HG03159 (cell line): ENCODE measurements around the gene ROBO2.

Source experiments
- ATAC-seq: cut with Tn5 transposase; IDR thresholded peaks from one replicate; pipeline ENCODE4 v1.9.1; 2021; ENCODE audit warnings: mild to moderate bottlenecking, moderate library complexity; ENCODE audit not compliant: unreplicated experiment

ROBO2 gene

DNA sequence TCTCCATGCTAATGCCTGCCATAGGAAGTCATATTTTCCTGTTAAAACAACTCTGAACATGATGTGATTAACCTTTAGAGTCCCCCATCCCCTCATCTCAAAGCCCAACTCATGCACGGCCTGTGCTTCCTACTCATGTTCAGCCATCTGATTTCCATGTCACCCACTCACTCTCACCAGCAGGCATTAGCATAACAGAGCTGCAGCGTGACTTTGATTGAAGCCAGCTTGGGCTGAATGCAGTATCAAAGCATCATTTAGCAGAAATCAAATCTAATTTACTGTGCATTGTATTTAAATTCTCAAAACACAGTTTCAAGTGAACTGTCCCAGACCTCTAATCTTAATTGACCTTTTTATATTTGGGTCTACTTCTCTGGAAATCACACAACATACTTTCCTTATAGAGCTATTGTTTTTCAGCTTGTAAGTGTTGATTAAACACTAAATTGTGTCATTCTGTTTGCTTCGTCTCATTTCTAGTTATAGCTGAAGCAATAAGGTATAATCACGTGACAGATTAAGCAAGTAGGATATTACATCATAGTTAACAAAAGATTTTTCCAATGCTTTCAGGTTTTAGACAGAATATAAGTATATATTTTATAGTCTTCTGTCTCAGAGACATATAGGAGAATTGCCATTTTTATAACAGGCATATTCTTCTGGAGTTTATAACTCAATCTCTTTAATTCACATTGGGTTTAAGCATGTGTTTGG lies 501.5 kb downstream of the ROBO2 start:
- no peak for ATAC-seq

GRCh38 chr3:77546246-77546645 lies 506.3 kb downstream of the ROBO2 start:
- no peak for ATAC-seq

- ATAC-seq = no peak
Measured at GRCh38 chr3:77549034-77549433, 509.1 kb downstream of the ROBO2 start.

GRCh38 chr3:77553240-77553639 lies 513.3 kb downstream of the ROBO2 start:
- ATAC-seq = no peak

- no peak for ATAC-seq
Measured at GRCh38 chr3:77562089-77562488, 522.2 kb downstream of the ROBO2 start.

- ATAC-seq = no peak
Measured at GRCh38 chr3:77563012-77563411, 523.1 kb downstream of the ROBO2 start.

DNA sequence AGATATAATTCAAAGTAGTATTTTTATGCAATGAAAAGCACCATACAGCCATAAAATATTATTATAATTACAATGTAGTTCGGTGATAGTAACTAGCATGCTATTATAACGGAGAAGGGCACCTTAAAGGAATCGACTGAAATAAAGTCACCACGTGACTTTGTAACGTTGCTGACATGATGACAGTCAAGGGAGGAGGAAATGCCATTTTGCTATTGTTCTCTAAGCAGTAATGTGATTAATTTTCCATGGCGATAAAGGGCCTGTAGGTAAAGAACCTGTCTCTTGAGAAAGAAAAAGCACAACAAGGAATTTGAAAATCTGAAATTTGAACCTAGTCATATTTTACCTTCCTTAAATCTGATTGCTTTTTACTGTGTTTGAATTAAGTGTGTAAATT lies 526.2 kb downstream of the ROBO2 start:
- no peak for ATAC-seq

DNA sequence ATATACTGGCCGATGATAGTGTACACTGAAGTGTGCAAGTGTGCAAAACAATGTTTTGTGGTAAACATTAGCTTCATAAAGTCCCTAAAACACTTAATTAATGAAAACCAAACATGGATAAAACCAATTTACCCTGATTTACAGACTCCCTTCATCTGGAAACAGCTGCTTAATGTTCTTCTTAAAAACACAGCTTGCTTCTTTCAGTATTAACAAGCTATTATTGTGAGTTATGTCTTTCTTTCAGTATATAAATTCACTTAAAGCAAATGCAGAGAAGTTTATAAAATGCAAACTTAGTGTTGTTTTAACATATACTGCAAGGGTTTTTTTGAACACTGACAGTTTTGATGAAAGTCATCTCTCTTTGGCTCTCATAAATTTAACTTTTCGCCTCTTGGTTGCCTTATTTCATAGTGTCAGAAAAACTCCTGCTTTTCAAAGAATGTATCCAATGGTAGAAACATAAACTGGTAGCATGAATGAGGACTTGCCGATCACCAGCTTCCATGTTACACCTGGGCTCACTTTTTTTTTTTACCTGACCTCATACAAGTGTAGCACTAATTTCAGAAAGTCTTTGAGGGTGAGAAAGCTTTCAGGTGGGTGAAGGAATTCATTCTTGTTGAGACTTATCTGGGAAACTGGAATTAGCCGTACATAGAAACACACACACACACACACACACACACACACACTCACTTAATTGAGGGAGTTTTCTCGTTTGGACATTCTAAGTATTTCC lies 532.2 kb downstream of the ROBO2 start:
- no peak for ATAC-seq

GRCh38 chr3:77577264-77577663 lies 537.4 kb downstream of the ROBO2 start:
- no peak for ATAC-seq

DNA sequence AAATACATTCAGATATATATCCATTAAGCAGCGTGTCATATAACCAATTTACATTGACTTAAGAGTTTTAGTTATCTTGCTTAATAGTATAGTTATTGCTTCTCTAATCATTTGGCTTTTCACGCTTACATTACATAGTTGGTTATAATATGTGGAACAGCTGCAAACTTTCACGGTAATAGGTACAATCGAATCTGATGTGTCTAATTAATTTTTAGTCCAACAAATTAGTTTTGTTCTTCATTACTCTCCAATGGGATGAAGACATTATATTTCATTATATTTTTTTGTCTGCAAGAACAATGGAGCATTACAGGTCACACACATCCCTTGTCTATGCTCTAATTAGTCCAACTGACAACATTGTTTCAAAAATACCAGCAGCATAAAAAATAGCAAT lies 546.3 kb downstream of the ROBO2 start:
- no peak for ATAC-seq

DNA sequence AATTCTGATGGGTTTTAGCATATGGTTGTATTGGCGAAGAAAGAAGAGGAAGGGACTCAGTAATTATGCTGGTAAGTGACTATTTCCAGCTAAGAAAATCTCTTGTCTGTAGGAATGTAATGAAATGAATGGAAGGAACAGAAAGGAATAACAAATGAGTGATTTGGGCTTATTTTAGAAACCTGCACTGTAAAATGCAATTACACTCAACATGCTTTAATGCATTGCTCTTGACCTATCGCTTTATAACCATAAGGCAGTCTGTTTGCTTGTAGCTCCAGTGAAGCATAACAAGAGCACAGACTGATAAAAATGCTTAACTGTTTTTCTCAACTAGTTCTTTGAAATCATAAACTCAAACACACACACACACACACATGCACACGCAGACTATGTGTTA lies 549.0 kb downstream of the ROBO2 start:
- no peak for ATAC-seq

- ATAC-seq = no peak
Measured at GRCh38 chr3:77590191-77590590, 550.3 kb downstream of the ROBO2 start.

DNA sequence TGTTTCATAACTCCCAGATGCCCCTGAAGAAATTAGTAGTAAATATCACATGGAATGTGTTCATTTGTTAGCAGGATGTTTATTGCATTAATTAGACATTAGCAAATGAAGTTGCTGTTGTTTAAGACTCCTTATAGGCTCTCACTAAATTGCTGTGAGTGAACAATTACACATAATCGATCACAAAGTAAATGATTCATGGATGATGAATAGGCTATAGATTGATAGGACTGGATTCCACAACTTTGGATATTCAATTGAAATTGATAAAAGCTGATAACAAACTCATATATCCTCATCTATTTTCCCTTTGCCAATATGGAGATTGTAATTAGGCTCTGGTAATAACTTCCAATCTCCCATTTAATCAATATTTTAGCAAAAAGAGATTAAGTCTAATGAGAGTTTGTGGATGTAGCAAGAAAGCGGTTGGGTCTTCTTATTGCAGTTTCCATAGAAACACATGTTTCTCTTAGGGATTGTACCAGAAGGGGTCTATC lies 555.5 kb downstream of the ROBO2 start:
- ATAC-seq = no peak

GRCh38 chr3:77599948-77600347 lies 560.0 kb downstream of the ROBO2 start:
- ATAC-seq = no peak

DNA sequence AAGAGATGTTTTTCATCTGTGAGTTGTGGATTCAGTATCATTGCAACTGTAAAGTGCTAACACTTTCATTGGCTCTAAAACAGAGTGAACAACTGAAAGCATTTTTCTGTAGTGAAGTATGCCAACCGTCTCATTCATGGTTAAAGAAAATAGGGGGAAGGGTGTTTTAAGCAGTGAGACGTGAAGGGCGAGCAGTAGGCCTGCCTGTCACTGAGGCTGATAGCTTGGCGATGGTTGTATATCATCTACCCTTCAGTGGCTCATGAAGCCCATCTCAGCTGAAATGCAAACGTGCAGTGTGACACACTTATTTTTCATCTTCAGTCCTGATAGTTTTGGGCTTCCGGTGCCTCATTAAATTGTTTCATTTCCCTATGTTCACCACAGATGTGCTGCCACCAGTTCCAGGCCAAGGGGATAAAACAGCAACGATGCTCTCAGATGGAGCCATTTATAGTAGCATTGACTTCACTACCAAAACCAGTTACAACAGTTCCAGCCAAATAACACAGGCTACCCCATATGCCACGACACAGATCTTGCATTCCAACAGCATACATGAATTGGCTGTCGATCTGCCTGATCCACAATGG lies 562.0 kb downstream of the ROBO2 start:
- no peak for ATAC-seq

GRCh38 chr3:77602722-77603121 lies 562.8 kb downstream of the ROBO2 start:
- ATAC-seq = no peak

- ATAC-seq = no peak
Measured at GRCh38 chr3:77605308-77605707, 565.4 kb downstream of the ROBO2 start.

DNA sequence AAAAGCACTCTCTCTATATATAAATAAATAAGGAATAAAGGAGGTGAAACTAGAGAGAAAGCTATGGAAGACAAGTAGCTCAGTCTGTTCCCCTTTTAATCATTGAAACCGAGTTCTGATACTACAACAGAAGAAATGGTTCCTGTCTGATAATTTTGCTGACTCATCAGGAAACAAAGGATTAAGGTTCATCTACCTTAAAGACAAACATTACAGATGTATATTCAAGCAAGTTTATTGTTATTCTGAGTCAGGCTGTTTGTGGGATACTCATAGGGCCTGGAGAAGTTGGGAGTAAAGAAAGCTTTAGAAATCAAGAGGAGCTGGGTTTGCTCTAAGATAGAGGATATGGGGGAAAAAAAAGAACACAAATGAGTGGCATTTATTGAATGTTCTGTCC lies 566.0 kb downstream of the ROBO2 start:
- ATAC-seq = no peak

DNA sequence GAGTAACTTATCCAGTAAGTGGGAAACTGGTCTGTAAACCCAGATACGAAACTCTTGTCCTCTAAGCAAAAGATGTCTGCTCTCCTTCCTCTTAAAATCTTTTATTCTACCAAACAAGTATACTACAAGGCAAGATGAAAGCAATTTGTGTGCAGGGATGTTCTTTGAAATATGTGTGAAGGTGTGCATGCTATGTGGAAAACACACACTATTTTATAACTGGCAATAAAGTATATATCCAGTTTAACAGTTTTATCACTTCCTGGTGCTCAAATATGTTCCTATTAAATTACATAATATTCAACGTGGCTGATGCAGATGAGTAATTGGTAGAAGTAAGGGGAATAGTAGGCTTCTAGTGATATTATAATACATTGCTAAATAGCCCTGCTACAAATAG lies 566.5 kb downstream of the ROBO2 start:
- ATAC-seq = no peak

DNA sequence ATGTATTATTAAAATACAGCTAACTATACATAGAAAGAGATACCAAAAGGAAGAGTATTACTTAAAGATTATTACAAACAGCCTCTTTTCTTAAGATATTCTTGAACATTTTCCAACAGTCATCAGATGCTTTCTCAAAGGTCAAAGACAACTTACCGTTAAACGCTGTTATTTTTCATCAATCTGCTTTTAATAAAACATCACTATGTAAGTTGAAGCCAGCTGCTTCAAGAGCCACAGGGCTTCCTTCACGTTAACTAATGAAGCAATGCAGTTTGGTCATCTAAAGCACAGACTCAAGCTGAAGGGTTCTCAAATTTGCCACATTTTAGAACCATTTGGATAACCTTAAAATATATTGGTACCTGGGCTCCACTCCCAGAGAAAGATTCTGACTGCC lies 578.8 kb downstream of the ROBO2 start:
- no peak for ATAC-seq

DNA sequence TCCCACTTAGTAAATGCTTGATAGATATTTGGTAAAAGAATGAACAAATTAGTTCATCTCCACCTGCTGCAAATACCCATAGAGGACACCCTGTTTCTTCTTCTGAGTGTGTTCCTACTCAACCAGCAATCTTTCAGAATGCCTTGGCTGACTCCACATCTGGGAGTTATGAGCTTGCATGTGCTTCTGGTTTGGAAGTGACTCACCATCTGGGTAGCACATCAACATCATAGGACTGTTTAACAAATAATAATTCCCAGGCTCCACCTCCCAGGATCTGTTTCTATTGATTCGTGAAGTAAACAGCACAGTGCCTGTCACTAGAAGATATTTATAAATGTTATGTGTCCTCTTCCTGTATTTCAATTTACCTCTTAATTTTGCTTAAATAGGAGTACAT lies 580.1 kb downstream of the ROBO2 start:
- no peak for ATAC-seq

GRCh38 chr3:77623500-77623899 lies 583.6 kb downstream of the ROBO2 start:
- no peak for ATAC-seq
